ENCODE results near the gene COX8A.

DNA sequence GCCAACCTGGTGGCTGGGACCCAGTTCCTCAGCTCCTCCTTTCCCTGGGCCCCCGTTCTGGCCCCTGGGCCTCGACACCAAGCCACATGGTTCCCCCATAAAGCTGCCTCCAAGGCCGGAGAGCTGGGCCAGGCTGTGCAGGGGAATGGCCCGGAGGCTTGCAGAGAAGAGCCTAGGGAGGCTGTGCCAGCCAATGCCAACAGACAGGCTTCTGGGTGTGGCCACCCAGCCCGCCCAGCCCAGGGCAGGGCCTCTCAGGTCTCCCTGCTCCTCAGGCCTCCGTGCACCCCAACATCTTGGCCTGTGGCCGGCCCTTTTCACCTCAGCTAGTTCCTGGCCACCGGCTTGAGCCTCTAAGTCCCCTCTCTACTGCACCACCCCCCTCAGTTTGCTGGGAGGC, 43.9 kb downstream of the COX8A start:
- TF ChIP-seq, protein P1, sequence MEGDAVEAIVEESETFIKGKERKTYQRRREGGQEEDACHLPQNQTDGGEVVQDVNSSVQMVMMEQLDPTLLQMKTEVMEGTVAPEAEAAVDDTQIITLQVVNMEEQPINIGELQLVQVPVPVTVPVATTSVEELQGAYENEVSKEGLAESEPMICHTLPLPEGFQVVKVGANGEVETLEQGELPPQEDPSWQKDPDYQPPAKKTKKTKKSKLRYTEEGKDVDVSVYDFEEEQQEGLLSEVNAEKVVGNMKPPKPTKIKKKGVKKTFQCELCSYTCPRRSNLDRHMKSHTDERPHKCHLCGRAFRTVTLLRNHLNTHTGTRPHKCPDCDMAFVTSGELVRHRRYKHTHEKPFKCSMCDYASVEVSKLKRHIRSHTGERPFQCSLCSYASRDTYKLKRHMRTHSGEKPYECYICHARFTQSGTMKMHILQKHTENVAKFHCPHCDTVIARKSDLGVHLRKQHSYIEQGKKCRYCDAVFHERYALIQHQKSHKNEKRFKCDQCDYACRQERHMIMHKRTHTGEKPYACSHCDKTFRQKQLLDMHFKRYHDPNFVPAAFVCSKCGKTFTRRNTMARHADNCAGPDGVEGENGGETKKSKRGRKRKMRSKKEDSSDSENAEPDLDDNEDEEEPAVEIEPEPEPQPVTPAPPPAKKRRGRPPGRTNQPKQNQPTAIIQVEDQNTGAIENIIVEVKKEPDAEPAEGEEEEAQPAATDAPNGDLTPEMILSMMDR (conservative IDR thresholded peaks at IDR 0.05; ENCODE audit: low read depth, low read length), result no peak
- TF ChIP-seq EZH2 (IDR thresholded peaks at IDR 0.05; ENCODE audit: borderline replicate concordance, low read depth, low read length, poor library complexity, severe bottlenecking), result no peak
